GM21825 (cell line): ENCODE results near the gene COL11A2.
A peak's percentile ranks its signal among the peaks of the same experiment; 100 is the strongest.

Source experiments
- ATAC-seq: cut with Tn5 transposase; IDR thresholded peaks from one replicate; pipeline ENCODE4 v1.9.1; 2021; ENCODE audit warnings: mild to moderate bottlenecking, moderate library complexity; ENCODE audit not compliant: unreplicated experiment

Gene COL11A2

DNA sequence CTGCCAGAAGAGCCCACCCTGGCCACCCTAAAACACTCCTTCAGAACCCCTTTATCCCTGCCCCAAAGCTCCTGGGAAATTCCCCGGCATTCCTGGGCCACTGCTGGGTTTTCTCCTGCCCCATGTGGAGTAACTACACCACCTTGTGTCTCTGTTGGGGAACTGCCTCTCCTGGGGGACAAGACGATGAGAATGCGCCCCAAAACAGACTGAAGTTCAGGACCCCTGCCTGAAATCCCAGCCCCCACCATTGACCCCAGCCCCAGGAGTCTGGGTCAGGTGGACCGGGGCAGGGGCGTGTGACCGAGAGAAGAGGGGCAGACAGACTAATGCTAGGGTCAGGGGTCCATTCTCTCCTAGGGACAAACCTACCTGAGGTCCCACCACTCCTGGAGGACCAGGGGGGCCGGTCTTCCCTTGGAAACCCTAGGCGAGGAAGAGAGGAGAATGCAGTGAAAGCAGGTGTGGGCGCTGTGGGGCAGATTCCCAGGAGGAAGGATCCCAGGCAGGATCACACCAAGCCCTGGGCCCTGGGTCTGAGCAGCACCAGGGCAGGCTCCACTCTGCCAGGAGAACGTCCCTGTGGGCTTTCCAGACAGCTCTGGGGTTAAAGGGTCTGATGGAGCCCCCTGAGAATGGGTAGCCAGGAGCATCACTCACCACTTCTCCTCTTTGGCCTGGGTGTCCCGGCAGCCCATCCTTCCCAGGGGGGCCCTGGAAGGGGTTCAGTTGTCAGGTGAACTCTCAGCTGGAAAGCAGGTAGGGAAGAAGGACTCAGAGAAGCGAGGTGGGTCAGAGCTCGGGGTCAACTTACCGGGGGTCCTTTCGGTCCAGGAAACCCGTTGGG, 19.4 kb downstream of the COL11A2 start:
- no peak for ATAC-seq

DNA sequence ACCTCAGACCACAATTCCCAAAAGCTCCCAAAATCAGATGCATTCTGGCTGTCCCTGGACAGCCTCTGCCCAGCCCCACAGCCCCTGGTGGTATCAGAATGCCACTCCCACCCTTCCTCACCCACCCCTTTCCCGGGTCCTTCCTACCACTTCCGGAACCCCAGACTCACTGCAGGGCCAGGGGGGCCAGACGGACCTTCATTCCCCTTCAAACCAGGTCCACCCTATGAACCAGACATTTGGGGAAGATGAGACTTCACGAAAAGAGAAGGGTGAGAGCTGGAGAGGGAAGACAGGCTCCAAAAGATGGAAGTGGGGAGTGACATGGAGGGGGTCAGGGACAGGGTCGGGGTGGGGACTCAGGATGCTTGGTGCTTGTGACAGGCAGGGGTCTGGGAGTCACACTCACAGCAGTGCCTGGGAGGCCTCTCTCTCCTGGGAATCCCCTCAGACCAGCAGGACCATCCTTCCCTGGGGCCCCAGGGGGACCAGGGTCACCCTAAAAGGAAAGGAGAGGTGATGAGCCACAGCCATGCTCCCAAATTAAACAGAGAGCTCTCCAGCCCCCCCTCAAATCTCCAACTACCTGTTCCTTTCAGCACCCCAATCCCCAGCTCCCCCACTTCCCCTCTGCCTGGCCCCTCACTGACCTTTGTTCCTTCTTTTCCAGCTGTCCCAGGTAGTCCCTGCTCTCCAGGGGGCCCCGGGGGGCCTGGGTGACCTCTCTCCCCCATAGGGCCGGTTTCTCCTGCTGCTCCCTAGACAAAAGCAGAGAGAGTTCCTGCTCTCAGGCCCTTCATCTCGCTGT, 20.2 kb downstream of the COL11A2 start:
- no peak for ATAC-seq

DNA sequence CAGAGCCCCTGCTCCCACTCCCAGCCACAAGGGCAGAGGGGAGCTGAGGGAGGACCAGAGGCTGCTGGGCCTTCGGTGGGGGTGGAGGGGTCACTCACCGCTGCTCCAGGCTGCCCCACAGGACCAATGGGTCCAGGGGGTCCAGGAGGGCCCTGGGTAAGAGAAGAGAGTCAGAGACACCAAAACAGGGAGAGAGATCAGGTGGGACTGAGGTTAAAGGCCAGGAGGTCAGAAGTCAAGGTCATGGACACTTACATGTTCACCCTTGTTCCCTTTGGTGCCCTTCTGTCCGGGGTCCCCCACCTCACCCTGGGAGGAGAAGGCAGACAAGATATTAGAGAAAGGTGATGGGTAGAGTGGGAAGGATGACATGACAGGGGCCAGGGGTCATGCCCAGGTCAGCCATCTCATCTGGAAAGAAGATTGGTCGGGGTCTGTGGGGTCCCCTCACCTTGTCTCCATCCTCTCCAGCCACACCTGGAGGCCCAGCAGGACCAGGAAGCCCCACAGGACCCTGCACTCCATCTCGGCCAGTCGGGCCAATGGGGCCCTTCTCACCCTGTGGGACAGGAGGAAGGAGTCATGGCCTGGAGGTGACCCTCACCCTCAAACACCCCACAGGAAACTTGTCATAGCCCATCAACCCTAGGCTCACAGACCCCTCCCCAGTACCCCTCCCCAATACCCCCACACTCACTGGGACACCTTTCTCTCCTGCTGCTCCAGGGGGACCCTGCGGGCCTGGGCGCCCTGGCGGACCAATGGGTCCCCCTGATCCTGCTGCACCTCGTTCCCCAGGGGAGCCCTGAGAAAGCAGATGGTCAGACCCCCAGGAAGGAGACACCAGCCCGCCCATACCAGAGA, 21.0 kb downstream of the COL11A2 start:
- ATAC-seq, result no peak

DNA sequence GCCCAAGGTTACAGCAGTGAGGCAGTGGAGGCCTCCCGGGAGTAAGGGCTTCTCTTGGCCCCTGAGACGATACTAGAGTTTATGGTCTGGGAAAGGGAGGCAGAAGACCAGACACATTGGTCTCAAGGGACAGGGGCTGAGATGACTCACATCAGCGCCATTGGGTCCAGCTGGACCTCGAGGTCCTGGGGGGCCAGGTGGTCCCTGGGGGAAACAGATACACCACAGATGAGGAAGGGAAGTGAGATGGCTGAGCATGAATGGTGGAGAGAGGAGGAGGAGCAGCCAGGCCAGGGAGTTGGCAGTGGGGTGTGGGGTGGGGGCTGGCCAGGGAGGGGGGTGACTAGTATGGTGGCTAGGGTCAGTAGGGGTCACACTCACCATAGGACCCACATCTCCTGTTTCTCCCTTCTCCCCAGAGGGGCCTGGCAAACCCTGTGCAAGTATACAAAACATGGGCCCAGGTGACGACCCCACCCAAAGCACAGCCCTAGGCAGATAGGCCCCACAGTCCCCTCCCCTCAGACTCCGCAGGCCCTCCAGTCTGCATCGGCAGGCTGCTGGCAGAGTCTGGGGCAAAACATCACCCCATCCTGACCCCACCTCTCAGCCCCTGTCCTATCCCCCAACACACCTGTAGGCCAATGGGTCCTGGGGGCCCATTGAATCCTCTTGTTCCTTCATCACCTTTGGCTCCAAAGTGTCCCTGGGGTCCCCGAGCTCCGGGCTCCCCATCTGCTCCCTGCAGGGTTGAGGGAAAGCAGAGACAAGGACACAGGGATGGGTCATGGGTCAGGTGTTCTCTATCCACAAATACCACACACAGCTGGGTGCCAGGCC, 21.9 kb downstream of the COL11A2 start:
- no peak for ATAC-seq

DNA sequence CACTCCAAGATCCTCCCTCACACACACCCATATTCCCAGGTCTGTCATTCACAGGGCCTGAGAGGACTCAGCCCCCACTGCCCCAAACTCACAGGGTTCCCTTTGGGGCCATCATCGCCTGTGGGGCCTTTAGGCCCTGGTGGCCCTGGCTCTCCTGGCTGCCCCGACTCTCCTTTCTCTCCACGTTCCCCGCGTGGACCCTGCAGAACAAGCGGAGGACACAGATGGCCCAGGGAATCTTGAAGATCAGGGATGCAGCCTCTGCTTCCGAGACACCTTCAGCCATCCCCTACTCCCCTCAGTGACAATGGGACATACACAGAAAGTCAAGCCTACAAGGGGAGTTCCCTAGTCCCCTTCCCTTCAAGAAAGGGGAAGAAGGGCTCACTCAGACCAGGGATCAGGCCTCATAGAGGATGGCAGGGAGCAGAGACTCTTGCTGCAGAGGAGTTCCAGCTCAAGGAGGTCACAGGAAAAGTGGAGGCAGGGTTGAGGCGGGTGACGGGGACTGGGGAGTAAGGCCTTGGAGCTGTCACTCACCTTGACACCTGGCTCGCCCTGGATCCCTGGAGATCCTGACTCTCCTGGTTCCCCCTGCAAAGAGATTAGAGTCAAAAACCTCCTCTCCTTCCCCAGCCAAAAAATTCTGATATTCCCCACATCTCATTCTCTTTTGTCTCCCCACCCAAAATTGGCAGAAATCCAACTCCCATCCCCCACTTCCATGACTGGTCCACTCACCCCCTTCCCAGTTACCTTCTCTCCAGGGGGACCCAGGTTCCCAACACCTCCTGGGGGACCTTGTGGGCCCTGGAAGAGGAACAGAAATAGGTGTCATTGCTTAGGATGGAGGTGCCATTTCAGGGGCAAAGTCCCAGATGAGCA, 22.7 kb downstream of the COL11A2 start:
- no peak for ATAC-seq

DNA sequence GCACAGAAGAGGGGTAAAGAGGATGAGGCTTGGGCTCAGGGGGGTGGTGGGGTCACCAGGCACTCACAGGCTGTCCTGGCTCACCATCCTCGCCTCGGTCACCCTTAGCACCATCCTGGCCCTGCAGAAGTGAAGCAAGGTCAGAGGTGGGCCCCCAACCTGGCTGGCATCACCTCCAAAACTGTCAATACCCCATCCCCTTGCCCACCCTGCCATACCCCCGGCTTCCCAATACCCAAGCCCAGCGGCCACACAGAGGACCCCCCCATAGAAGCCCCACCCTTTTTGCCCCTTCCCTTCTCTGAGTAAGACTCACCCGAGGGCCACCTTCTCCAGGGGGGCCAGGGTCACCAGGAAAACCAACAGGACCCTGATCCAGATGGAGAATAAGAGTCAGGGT, 23.6 kb downstream of the COL11A2 start:
- ATAC-seq, result no peak

DNA sequence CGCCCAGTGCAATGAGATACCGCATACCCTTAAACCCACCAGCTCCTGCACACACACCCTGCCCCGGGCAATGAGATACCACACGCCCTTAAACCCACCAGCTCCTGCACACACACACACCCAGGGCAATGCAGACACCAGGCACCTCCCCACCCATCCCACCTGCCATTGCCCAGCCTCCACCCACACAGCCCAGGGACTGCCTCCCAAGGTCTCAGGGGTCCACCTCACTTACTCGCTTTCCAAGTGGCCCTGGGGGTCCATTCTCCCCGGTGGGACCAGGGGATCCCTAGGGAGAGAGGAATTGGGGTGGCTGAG, 24.0 kb downstream of the COL11A2 start:
- ATAC-seq, result no peak

DNA sequence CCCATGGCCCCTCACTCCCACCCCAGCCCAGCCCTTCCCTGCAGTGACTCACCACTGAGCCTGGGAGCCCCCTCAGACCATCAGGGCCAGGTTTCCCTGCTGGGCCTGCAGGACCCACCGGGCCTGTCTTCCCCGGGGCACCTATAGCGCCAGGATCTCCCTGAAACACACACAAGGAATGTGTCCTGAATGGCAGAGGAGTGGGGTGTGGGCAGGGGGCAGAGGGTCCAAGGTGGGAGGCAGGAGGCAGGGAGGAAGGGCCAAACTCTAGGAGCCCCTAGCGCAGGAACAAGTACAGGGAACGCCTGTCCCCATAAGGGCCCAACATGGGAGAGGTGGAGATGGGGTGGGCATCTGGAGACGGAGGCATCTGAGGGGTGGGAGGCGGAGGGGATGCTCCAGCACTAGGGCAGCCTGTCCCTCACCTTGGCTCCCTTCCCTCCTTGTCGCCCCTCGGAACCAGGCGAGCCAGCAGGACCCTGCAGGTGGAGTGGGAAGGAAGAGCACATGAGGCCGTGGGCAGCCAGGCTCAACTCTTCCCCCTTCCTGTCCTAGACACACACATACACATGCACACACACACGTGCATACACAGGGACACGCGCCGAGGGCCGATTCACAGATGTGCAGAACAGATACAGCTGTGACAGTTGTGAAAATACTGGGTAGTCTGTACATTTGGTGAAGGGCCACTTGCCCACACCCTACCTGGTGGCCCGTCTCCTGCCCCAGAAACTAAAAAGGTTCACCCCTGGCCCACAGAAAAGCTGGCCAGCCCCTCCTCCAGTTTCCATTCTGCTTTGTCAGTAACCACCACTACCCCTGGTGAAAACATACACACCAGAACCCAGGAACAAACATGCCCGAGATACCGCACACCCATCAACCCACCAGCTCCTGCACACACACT, 24.6 kb downstream of the COL11A2 start:
- no peak for ATAC-seq

DNA sequence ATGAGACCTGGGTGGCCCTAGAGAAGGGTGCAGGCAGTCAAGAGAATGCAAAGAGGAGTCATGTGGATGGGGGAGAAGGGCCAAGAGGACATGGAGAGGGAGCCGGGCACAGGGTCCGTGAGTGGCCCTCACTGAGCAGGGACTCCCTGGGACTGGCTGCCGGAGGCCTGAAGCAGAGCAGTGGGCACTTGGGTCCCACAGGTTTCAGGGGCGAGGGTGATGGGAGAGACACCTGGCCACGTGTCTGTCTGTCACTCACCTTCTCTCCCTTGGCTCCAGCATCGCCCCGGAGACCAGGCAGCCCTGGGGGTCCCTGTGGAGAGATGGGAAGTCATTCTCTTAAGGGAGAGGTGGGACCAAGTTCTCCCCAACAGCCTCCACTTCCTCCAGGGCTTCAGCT, 25.5 kb downstream of the COL11A2 start:
- ATAC-seq, result no peak

DNA sequence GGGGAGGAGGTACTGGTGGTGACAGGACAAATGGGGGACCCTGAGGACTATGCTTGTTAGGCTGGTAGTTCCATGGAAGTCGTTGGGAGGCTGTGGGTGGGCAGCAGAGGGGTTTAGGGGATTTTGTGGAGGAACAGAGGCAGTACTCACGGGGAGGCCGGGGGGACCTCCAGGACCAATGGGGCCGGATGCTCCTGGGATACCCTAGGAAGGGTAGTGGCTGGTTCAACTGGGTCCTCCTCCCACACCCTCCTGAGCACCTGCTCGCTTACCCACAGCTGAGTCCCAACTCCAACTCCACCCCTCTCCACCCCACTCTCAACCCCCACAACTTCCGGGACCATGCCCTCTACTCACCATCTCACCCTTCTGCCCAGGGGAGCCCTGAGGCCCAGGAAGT, 25.9 kb downstream of the COL11A2 start:
- ATAC-seq, result no peak

DNA sequence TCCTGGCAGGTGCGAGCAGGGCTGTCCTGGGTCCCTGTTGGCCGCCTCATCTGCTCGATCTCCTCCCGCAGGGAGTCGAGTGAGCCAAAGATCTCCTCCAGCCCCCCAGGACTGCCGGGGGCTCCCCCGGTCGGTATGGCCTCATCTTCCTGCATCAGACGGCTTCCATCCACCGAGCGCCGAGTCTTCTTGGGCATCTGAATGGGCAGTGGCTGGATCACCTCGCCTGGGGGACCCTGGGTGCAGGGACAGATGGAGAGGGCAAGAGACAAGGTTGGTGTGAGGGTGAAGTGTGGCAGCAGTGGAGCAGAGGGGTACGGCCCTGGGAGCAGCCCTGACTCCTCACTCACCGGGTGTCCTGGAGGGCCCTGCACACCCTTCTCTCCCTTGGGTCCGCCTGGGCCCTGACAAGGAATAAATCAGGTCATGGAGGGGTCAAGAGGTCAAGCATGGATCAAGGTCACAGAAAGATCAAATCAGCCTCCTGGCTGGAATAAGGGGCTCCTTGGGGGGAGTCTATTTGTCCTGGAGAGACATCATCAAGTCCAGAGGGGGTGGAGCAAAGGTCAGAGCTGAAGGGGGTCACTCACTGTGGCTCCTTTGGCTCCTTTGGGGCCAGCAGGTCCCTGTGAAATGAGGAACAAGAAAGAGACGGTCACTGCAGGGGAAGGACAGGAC, 26.5 kb downstream of the COL11A2 start:
- no peak for ATAC-seq

DNA sequence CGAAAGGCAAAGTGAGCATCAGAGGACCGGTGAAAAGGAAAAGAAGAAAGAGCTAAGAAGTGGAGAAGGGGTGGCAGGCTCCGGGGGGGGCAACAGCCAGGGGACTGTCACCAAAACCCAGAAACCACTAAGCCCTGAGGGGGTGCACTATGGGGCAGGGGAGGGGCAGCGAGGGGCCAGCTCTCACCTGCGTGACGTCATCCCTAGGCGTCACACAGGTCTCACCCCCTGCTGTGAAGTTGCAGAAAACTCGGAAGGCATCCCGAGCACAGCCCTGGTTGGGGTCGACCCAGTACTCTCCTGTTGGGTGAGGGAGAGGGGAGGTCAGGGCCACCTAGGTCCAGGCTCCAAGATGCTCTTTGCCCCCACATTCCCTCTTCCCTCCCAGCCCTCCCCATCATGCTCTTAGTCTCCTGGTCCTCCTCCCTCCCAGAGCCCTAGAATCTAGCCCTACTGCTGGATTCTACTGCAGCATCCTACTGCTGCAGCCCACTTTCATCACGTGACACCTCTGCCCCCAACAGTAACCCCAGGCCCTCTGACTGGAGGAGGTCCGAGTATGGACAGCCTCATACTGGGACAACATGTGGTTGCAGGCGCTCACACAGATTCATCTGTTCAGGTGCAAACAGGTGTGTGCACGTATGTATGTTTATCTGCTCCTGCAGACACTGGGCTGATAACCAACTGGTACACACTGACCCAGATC, 27.4 kb downstream of the COL11A2 start:
- no peak for ATAC-seq

DNA sequence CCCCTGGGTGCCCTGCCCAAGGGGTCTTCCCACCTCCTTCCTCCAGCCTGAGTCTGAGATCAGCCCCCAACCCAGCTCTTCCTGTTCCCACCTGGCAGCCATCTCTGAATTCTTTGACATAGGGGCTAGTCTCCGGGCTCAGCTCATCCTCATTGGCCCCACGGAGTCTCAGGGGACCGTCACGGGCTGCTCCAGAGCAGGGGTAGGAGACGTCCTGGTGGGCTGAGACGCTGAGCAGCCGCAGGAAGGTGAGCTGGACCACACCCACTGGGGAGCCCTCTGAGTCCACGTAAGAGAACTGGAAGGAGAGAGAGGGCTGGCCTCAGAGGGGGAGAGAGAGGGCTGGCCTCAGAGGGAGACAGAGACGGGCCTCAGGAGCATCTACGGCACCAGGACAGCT, 28.1 kb downstream of the COL11A2 start:
- no peak for ATAC-seq

DNA sequence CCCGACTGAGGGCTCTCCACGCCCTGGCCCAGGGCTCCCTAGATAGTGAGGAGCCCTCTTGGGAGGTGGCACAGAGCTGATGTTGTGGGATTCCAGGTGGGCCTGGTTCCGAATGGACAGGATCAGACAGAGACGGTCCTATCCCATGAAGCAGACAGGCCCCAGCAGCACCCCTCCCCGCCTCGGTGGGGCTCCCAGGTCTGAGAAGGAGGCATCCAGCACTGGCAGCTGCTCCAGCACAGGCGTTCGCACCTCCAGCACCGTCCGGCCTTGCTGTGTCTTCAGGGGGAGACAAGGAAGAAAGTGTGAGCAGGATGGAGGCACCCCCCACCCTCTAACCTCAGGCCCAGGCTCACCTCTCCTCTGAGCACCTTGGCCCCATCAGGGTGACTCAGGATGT, 28.7 kb downstream of the COL11A2 start:
- ATAC-seq, result no peak

DNA sequence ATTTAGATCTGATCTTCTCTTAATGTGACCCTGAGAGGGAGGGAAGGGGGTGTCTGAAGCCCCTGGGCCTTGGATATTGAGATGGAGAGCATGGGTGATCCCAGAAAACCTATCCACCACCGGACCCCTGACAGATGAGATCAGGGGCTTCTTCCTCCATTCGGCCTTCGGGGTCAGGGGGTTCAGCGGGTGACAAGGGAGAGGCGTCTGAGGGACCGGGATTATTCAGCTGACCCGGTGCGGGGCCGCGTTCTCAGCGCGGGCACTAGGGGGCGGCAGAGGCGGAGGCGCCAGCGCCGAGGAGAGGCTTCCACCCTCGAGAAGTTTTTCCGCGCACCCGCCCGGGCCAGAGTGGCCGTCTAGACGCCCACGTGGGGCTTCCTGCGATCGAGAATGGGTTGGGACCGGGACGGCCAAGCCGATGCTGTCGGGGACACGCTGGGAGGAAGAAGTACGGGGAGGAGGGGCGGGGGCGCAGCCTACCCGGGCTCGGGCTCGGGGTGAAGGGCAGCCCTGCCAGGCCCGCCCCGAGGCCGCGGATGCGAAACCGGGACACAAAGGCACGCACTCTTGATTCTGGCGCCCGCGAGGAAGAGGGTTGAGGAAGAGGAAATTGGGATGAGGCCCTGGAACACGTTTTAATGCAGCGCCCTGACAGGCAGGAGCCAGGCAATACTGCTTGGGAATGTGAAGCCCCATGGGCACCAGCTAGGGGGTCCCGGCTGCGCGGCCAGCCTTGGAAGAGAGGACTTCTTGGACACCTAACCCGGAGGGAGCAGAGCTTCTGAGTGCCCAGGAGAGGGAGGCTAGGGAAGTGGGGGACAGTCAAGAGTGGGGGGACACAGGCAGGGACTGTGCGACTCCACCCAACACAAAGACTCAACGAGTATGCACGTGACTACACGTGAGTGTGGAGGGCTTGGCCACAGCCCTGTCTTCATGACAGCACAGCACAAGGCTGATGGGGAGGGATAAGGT, 30.6 kb downstream of the COL11A2 start:
- peak; percentile 61 for ATAC-seq

DNA sequence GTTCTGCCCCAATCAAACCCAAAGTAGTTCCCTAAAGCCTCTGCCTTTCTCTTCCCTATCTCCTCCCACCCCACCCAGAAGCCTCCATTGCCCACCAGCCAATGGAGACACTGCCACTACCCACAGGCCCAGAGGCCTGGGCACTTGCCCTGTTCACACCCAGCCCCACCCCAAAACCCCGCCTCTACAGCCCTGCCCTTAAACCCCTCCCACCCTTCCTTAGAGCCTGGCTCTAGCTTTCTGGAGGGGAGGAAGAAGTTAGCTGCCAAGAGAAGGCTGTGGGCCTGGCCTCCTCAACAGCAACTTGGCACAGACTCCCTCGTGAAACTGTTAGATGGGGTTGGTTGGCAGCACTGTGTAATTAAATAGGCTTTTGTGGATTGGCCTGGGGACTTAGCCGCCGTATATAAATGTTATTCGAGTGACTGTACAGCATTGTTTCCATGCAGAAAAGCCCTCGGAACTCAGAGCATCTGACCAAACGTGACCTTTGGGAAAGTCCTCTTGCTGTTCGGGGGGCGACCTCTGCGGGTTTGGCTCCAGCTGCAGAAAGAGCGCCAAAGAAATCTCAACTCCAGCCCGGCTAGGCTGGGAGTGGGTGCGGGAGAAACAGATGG, 31.4 kb downstream of the COL11A2 start:
- ATAC-seq, result no peak
